GM06990 (cell line): ENCODE measurements around the gene CCDC136.

Experiments used
- DNase-seq: peaks from one replicate; pipeline ENCODE4 v3.0.0-alpha.2; 2011; ENCODE audit not compliant: insufficient read length; ENCODE audit errors: extremely low read depth
- H3K27me3 ChIP-seq: replicated peaks from 2 replicates; pipeline ENCODE4 v1.6.0; 2011; ENCODE audit warnings: low read length; ENCODE audit not compliant: control insufficient read depth, insufficient read depth
- H3K36me3 ChIP-seq: 2 replicates; pipeline ENCODE4 v1.5.1; 2011; ENCODE audit warnings: low read length; ENCODE audit not compliant: control insufficient read depth, insufficient read depth
- H3K4me3 ChIP-seq: replicated peaks from 2 replicates; pipeline ENCODE4 v1.5.1; 2011; ENCODE audit warnings: low read depth, mild to moderate bottlenecking, control low read depth, low read length
- TF ChIP-seq, protein P1 (sequence below): IDR thresholded peaks from 2 replicates; pipeline ENCODE4 v1.5.1; 2011; ENCODE audit warnings: low read length, control low read depth, mild to moderate bottlenecking, inconsistent platforms; ENCODE audit not compliant: insufficient read depth, poor library complexity, severe bottlenecking

The CCDC136 gene

DNA sequence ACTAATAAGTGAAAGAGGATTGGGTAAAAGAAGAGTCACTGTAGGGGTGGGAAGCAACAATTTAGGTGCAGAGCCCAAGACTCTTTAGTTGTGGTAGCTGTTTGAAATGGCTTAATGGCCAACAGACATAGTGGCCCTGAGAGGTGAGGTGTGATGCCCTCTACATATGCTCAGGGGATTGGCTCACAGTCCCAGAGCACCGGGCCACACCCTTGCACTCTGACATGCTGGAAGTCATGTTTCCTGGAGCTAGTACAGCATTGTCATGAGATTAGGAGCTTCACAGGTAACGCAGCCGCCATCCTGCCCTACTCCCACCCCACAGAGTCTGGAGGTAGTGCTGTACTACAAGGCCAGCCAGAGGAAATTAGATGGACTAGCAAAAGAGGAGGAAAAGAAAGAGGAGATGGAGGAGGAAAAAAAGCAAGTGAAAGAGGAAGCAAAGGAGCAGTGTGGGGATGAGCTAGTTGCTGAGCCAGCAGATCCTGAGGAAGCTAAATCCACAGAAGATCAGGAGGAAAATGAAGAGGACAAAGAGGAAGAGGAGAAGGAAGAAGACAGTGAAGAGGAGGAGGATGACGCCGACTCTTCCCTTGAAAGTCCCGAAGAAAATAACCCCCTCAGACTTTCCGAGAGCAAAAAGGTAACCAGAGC, 23.6 kb downstream of the CCDC136 start:
- Histone ChIP-seq H3K36me3 (no peaks in the 10 kb centered on the region), H3K4me3 (no peak overlapping the region), H3K27me3 (peaks cover 4% of the 10 kb centered on the region)
- TF ChIP-seq, protein P1, sequence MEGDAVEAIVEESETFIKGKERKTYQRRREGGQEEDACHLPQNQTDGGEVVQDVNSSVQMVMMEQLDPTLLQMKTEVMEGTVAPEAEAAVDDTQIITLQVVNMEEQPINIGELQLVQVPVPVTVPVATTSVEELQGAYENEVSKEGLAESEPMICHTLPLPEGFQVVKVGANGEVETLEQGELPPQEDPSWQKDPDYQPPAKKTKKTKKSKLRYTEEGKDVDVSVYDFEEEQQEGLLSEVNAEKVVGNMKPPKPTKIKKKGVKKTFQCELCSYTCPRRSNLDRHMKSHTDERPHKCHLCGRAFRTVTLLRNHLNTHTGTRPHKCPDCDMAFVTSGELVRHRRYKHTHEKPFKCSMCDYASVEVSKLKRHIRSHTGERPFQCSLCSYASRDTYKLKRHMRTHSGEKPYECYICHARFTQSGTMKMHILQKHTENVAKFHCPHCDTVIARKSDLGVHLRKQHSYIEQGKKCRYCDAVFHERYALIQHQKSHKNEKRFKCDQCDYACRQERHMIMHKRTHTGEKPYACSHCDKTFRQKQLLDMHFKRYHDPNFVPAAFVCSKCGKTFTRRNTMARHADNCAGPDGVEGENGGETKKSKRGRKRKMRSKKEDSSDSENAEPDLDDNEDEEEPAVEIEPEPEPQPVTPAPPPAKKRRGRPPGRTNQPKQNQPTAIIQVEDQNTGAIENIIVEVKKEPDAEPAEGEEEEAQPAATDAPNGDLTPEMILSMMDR: no peak
- DNase-seq: no peak

- no peak for DNase-seq
- Histone ChIP-seq H3K4me3 (no peak overlapping the region), H3K27me3 (peaks cover 4% of the 10 kb centered on the region), H3K36me3 (no peaks in the 10 kb centered on the region)
- TF ChIP-seq, protein P1: no peak
Measured at GRCh38 chr7:128818694-128819093, 26.9 kb downstream of the CCDC136 start.

DNA sequence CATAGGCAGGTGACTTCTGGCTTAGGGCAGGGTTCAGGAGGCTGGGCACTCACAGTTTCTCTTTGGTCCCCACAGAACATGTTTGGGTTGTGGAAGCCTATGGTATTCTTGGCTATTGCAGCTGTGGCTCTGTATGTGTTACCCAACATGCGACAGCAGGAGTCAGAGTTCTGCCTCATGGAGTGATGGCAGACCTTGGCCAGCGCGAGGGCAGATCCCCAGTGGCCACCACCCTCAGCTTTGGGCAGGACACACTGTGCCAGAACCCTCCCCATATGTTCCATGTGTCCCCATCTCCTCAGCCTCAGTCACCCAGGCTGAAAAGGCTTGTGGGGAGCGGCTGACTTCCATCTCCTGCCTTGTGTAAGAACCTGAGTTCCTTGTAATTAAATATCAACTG, 30.0 kb downstream of the CCDC136 start:
- Histone ChIP-seq H3K4me3 (no peak overlapping the region), H3K36me3 (no peaks in the 10 kb centered on the region), H3K27me3 (no peaks in the 10 kb centered on the region; the same call in 1 of the 2 replicates)
- no peak for DNase-seq
- TF ChIP-seq, protein P1: no peak

GRCh38 chr7:128826512-128826911, 34.7 kb downstream of the CCDC136 start:
- Histone ChIP-seq H3K36me3 (no peaks in the 10 kb centered on the region), H3K4me3 (no peak overlapping the region), H3K27me3 (peaks cover 3% of the 10 kb centered on the region)
- no peak for DNase-seq
- TF ChIP-seq, protein P1: no peak

DNA sequence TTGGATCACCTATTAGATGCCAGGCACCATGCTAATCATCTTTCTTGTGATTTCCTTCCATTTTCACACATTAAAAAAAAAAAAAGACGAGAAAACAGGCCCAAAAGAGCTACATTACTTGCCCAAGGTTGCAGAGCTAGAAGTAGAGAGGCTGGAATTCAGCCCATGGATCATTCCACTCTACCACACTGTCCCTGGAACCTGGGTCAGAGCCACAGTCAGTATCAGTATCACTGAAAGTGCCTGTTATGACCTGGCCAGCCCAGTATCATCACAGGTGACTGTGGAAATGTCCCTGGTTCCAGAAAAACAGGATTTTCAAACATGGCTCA, 35.1 kb downstream of the CCDC136 start:
- Histone ChIP-seq H3K36me3 (no peaks in the 10 kb centered on the region), H3K27me3 (peaks cover 3% of the 10 kb centered on the region), H3K4me3 (no peak overlapping the region)
- TF ChIP-seq, protein P1: no peak
- no peak for DNase-seq

- H3K4me3 ChIP-seq: no peak overlapping the region
- H3K27me3 ChIP-seq: peaks cover 3% of the 10 kb centered on the region
- no peaks in the 10 kb centered on the region for H3K36me3 ChIP-seq
- no peak for DNase-seq
- TF ChIP-seq, protein P1: no peak
Measured at GRCh38 chr7:128827248-128827958, 35.6 kb downstream of the CCDC136 start.
